ENCODE data around the gene BAZ2B. TPM values are rescaled to one million over a fixed set of nuclear protein-coding genes. Genes with fewer than 3 reads are reported as not detected.

Gene BAZ2B
- polyA plus RNA-seq, 1 of the 3 experiments (the other 2 are of a cell fraction) = 10.2 TPM

- TF ChIP-seq SMC3 (IDR thresholded peaks at IDR 0.05; ENCODE audit: low read depth, low read length) (no peak), NRF1 (IDR thresholded peaks at IDR 0.05; ENCODE audit: low read depth, low read length) (no peak)
These were observed 336.6 kb downstream of the BAZ2B start (continued) for GRCh38 chr2:159279700-159280099.

GRCh38 chr2:159275111-159275510 is 341.2 kb downstream of the BAZ2B start:
- no peaks in the 10 kb centered on the region for H3K79me2 ChIP-seq (ENCODE audit: insufficient read depth)
- H2AFZ ChIP-seq (ENCODE audit: low read depth) = no peak overlapping the region
- no peaks in the 10 kb centered on the region for H3K9me2 ChIP-seq
- no peak overlapping the region for H3K9ac ChIP-seq
- H3K9me3 ChIP-seq = no peaks in the 10 kb centered on the region
- no peak overlapping the region for H3K4me2 ChIP-seq
- TF ChIP-seq FOXJ3 (CRISPR knock-in tag; IDR thresholded peaks at IDR 0.05) = no peak
- TF ChIP-seq JUND (IDR thresholded peaks at IDR 0.05) = no peak
- no peak for TF ChIP-seq RXRA (IDR thresholded peaks at IDR 0.05; ENCODE audit: borderline replicate concordance, low read depth)
- no peak for TF ChIP-seq NFIC (IDR thresholded peaks at IDR 0.05; ENCODE audit: borderline replicate concordance)
- no peak for TF ChIP-seq SIN3A (IDR thresholded peaks at IDR 0.05; ENCODE audit: borderline replicate concordance, low read depth, low read length)
- TF ChIP-seq RCOR1 (IDR thresholded peaks at IDR 0.05; ENCODE audit: low read length) = no peak
- TF ChIP-seq USF1 (IDR thresholded peaks at IDR 0.05; ENCODE audit: borderline replicate concordance, low read depth) = no peak
- TF ChIP-seq MEF2A (IDR thresholded peaks at IDR 0.05; ENCODE audit: borderline replicate concordance, low read depth) = no peak
- TF ChIP-seq CHD2 (IDR thresholded peaks at IDR 0.05; ENCODE audit: low read length, partially characterized antibody) = no peak
- TF ChIP-seq ZBTB33 (IDR thresholded peaks at IDR 0.05; ENCODE audit: borderline replicate concordance, low read depth) = no peak
- TF ChIP-seq RFX5 (IDR thresholded peaks at IDR 0.05; ENCODE audit: low read length) = no peak
- no peaks in the 10 kb centered on the region for H4K20me1 ChIP-seq (ENCODE audit: insufficient read depth)
- H3K4me3 ChIP-seq (ENCODE audit: low read depth in 2 of 2, low read length in 1 of 2) = no peak overlapping the region
- H3K36me3 ChIP-seq (replicated peaks in 1 of 2; ENCODE audit: control insufficient read depth in 1 of 2, insufficient read depth in 2 of 2, low read length in 1 of 2) = peaks cover 32 to 43% of the 10 kb centered on the region in 2 experiments
- no peaks in the 10 kb centered on the region for H3K27me3 ChIP-seq (ENCODE audit: insufficient read depth)
- H3K27ac ChIP-seq (ENCODE audit: low read depth in 2 of 2, low read length in 1 of 2) = no peak overlapping the region
- WGBS (ENCODE audit: low lambda C conversion rate) = 93% methylated on average over 1 of the region's 1 CpG
- POLR2A ChIA-PET = no interaction called here
- CTCF ChIA-PET = no interaction called here
- DNase-seq = no peak
- no peaks in the 10 kb centered on the region for H3F3A ChIP-seq (replicated peaks; ENCODE audit: insufficient read depth)
- no peaks in the 10 kb centered on the region; a peak in 1 of 4 replicates for H3K4me1 ChIP-seq (ENCODE audit: control insufficient read depth in 1 of 2, insufficient read depth in 2 of 2, low read depth in 1 of 2, low read length in 1 of 2)

- no peaks in the 10 kb centered on the region for H3K4me1 ChIP-seq (ENCODE audit: control insufficient read depth in 1 of 2, insufficient read depth in 2 of 2, low read depth in 1 of 2, low read length in 1 of 2)
- no peak overlapping the region for H2AFZ ChIP-seq (ENCODE audit: low read depth)
- no peak for TF ChIP-seq IRF3 (IDR thresholded peaks at IDR 0.05; ENCODE audit: low read depth, low read length)
- no peak for TF ChIP-seq POLR2AphosphoS5 (IDR thresholded peaks at IDR 0.05; ENCODE audit: low read depth, low read length)
- TF ChIP-seq RCOR1 (IDR thresholded peaks at IDR 0.05; ENCODE audit: low read length) = no peak
- no peak for TF ChIP-seq TCF12 (IDR thresholded peaks at IDR 0.05)
- TF ChIP-seq SMC3 (IDR thresholded peaks at IDR 0.05; ENCODE audit: low read depth, low read length) = no peak
- TF ChIP-seq REST (IDR thresholded peaks at IDR 0.05; ENCODE audit: low read depth, low read length) = no peak
- H4K20me1 ChIP-seq (ENCODE audit: insufficient read depth) = no peaks in the 10 kb centered on the region
- H3K9me2 ChIP-seq = no peaks in the 10 kb centered on the region
- H3K4me2 ChIP-seq = no peak overlapping the region
- WGBS (ENCODE audit: low lambda C conversion rate) = 88% methylated on average over 5 of the region's 5 CpGs
- H3F3A ChIP-seq (replicated peaks; ENCODE audit: insufficient read depth) = no peaks in the 10 kb centered on the region
- H3K4me3 ChIP-seq (ENCODE audit: low read depth in 2 of 2, low read length in 1 of 2) = no peak overlapping the region
- H3K36me3 ChIP-seq (replicated peaks in 1 of 2; ENCODE audit: control insufficient read depth in 1 of 2, insufficient read depth in 2 of 2, low read length in 1 of 2) = peaks cover 17 to 31% of the 10 kb centered on the region in 2 experiments
- ChIA-PET CTCF (interaction anchor here (1.0 kb wide), 1 partner anchor 11 kb away, joined by 3 read pairs; no protein-coding TSS in a partner anchor), POLR2A (no interaction called here)
- H3K9me3 ChIP-seq = no peaks in the 10 kb centered on the region
- DNase-seq = no peak
- no peak overlapping the region for H3K9ac ChIP-seq
- H3K27me3 ChIP-seq (ENCODE audit: insufficient read depth) = no peaks in the 10 kb centered on the region
- no peaks in the 10 kb centered on the region; the same call in 1 of the 2 replicates for H3K79me2 ChIP-seq (ENCODE audit: insufficient read depth)
- H3K27ac ChIP-seq (ENCODE audit: low read depth in 2 of 2, low read length in 1 of 2) = no peak overlapping the region
These were observed 344.2 kb downstream of the BAZ2B start for GRCh38 chr2:159272156-159272555.
